NT2/D1 (cell line): ENCODE measurements around the gene DECR2.

ENCODE experiments used
- DNase-seq: peaks from one replicate; pipeline ENCODE4 v3.0.0-alpha.2; 2011; ENCODE audit warnings: low read depth, low spot score
- H3K27me3 ChIP-seq: 2 replicates; pipeline ENCODE4 v1.6.0; 2011; ENCODE audit warnings: mild to moderate bottlenecking; ENCODE audit not compliant: insufficient read length, insufficient read depth
- H3K36me3 ChIP-seq: 2 replicates; pipeline ENCODE4 v1.6.1; 2011; ENCODE audit warnings: mild to moderate bottlenecking, low read length, mixed read lengths; ENCODE audit not compliant: insufficient read depth, insufficient read length
- H3K4me1 ChIP-seq: 2 replicates; pipeline ENCODE4 v1.5.1; 2011; ENCODE audit not compliant: insufficient read depth, insufficient read length
- H3K4me3 ChIP-seq: 2 replicates; pipeline ENCODE4 v1.5.1; 2011; ENCODE audit warnings: low read depth; ENCODE audit not compliant: insufficient read length
- H3K9ac ChIP-seq: 2 replicates; pipeline ENCODE4 v1.6.0; 2011; ENCODE audit warnings: low read depth; ENCODE audit not compliant: insufficient read length
- H3K9me3 ChIP-seq: 2 replicates; pipeline ENCODE4 v1.5.1; 2011; ENCODE audit warnings: mild to moderate bottlenecking, low read length; ENCODE audit not compliant: insufficient read depth
- SUZ12 ChIP-seq: IDR thresholded peaks from 2 replicates; pipeline ENCODE4 v1.6.1; 2011; ENCODE audit not compliant: insufficient read length, insufficient read depth; ENCODE audit errors: extremely low read depth
- YY1 ChIP-seq: IDR thresholded peaks from 2 replicates; pipeline ENCODE4 v1.6.1; 2011; ENCODE audit not compliant: insufficient read length, insufficient read depth
- ZNF274 ChIP-seq: IDR thresholded peaks from 2 replicates; pipeline ENCODE4 v1.6.1; 2011; ENCODE audit warnings: mild to moderate bottlenecking, low read depth, low read length

The DECR2 gene

GRCh38 chr16:401468-402348 is at the start of gene DECR2:
Gene DECR2, plus strand, starts transcription at chr16:401885. Its CDS starts 79 bp downstream, at chr16:401964.
- Histone ChIP-seq H3K36me3 (peaks cover 41% of the 10 kb centered on the region), H3K9ac (peak within 1 kb of the TSS; percentile 93), H3K9me3 (no peaks in the 10 kb centered on the region), H3K27me3 (no peaks in the 10 kb centered on the region), H3K4me1 (peaks cover 27% of the 10 kb centered on the region), H3K4me3 (peak within 1 kb of the TSS; percentile 80)
- peak; percentile 85 for DNase-seq
- TF ChIP-seq ZNF274 (no peak), YY1 (no peak), SUZ12 (no peak)

- peaks cover 25% of the 10 kb centered on the region for H3K36me3 ChIP-seq
- peaks cover 11% of the 10 kb centered on the region for H3K4me1 ChIP-seq
- H3K9ac ChIP-seq: peak within 1 kb of the TSS; percentile 86
- no peak for TF ChIP-seq ZNF274
- no peak for TF ChIP-seq YY1
- peak within 1 kb of the TSS; percentile 74 for H3K4me3 ChIP-seq
- H3K9me3 ChIP-seq: no peaks in the 10 kb centered on the region
- peak; percentile 97 for DNase-seq
- H3K27me3 ChIP-seq: peaks cover 7% of the 10 kb centered on the region
Measured at GRCh38 chr16:352547-353403, 48.9 kb upstream of the DECR2 start, which contains the start of gene AXIN1. Gene AXIN1, minus strand, starts transcription at chr16:352723. Its CDS starts 5,698 bp downstream, at chr16:347025.

- TF ChIP-seq SUZ12 (no peak), ZNF274 (no peak), YY1 (no peak)
- peaks cover 11% of the 10 kb centered on the region for H3K4me1 ChIP-seq
- H3K9ac ChIP-seq: peak overlapping the region; percentile 83
- peaks cover 7% of the 10 kb centered on the region for H3K27me3 ChIP-seq
- no peaks in the 10 kb centered on the region for H3K9me3 ChIP-seq
- H3K36me3 ChIP-seq: peaks cover 18% of the 10 kb centered on the region
- DNase-seq: no peak
- H3K4me3 ChIP-seq: peak overlapping the region; percentile 38
Measured at GRCh38 chr16:353404-354290, 48.0 kb upstream of the DECR2 start.

- Histone ChIP-seq H3K36me3 (peaks cover 14% of the 10 kb centered on the region), H3K9me3 (no peaks in the 10 kb centered on the region), H3K9ac (peak overlapping the region; percentile 36), H3K4me1 (peaks cover 11% of the 10 kb centered on the region), H3K4me3 (no peak overlapping the region), H3K27me3 (peaks cover 7% of the 10 kb centered on the region)
- TF ChIP-seq YY1: no peak
- TF ChIP-seq ZNF274: no peak
- TF ChIP-seq SUZ12: no peak
- no peak for DNase-seq
Measured at GRCh38 chr16:354291-354881, 47.3 kb upstream of the DECR2 start.

GRCh38 chr16:354971-355461 is 46.7 kb upstream of the DECR2 start:
- Histone ChIP-seq H3K4me1 (peaks cover 11% of the 10 kb centered on the region), H3K27me3 (peaks cover 7% of the 10 kb centered on the region), H3K9me3 (no peaks in the 10 kb centered on the region), H3K4me3 (no peak overlapping the region), H3K36me3 (peaks cover 10% of the 10 kb centered on the region), H3K9ac (no peak overlapping the region)
- TF ChIP-seq YY1 (no peak), SUZ12 (no peak)
- no peak for DNase-seq

GRCh38 chr16:356741-357140 is 44.9 kb upstream of the DECR2 start:
- DNase-seq: no peak
- Histone ChIP-seq H3K4me1 (peaks cover 17% of the 10 kb centered on the region), H3K4me3 (no peak overlapping the region), H3K36me3 (no peaks in the 10 kb centered on the region), H3K9me3 (no peaks in the 10 kb centered on the region), H3K27me3 (peaks cover 7% of the 10 kb centered on the region), H3K9ac (no peak overlapping the region)
- TF ChIP-seq ZNF274: no peak
- TF ChIP-seq YY1: no peak
- no peak for TF ChIP-seq SUZ12
